Measurements from ENCODE around the gene PPARG. TPM values are rescaled to one million over a fixed set of nuclear protein-coding genes. Genes with fewer than 3 reads are reported as not detected.

Gene PPARG
- total and polyA plus RNA-seq, 2 experiments from 2014 or later = 0.15 to 0.42 TPM

DNA sequence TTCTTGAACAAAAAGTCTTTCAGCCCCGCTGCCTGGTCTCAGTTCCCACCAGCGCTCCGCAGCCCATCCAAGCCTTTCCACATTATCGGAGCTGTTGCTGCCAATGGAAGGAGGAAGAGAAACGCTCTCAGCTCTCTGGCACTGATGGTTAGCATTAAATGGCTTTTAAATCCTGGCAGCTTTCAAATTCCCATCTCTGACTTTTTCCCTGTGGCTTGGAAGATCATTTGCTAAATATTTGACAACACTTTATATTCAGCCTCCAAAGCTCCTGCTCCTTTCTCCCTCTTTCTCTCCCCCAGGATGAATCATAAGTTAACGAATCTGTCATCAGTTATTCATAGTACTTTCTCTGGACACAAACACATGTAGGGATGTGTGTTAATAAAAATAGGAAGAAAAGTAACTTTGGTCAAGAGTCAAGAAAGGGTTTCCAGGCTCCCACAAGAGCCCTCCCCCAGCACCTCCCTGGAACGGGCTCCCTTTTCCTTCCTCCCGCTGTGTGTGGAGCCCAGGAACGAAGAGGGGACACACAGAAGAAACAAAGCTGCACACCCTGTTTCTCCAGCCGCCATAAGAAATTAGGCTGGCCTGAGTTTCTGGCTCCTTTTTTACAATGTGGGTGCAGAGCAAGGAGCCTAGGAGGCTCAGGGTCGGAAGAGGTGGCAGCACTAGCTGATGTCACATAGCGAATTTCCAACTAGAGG lies 147.8 kb downstream of the PPARG start (continued):
- TF ChIP-seq, protein P1, sequence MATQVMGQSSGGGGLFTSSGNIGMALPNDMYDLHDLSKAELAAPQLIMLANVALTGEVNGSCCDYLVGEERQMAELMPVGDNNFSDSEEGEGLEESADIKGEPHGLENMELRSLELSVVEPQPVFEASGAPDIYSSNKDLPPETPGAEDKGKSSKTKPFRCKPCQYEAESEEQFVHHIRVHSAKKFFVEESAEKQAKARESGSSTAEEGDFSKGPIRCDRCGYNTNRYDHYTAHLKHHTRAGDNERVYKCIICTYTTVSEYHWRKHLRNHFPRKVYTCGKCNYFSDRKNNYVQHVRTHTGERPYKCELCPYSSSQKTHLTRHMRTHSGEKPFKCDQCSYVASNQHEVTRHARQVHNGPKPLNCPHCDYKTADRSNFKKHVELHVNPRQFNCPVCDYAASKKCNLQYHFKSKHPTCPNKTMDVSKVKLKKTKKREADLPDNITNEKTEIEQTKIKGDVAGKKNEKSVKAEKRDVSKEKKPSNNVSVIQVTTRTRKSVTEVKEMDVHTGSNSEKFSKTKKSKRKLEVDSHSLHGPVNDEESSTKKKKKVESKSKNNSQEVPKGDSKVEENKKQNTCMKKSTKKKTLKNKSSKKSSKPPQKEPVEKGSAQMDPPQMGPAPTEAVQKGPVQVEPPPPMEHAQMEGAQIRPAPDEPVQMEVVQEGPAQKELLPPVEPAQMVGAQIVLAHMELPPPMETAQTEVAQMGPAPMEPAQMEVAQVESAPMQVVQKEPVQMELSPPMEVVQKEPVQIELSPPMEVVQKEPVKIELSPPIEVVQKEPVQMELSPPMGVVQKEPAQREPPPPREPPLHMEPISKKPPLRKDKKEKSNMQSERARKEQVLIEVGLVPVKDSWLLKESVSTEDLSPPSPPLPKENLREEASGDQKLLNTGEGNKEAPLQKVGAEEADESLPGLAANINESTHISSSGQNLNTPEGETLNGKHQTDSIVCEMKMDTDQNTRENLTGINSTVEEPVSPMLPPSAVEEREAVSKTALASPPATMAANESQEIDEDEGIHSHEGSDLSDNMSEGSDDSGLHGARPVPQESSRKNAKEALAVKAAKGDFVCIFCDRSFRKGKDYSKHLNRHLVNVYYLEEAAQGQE (IDR thresholded peaks at IDR 0.05; ENCODE audit: unreplicated experiment) = no peak
- no peak for TF ChIP-seq POLR2AphosphoS5 (IDR thresholded peaks at IDR 0.05; ENCODE audit: low read depth)
- TF ChIP-seq, protein P2, sequence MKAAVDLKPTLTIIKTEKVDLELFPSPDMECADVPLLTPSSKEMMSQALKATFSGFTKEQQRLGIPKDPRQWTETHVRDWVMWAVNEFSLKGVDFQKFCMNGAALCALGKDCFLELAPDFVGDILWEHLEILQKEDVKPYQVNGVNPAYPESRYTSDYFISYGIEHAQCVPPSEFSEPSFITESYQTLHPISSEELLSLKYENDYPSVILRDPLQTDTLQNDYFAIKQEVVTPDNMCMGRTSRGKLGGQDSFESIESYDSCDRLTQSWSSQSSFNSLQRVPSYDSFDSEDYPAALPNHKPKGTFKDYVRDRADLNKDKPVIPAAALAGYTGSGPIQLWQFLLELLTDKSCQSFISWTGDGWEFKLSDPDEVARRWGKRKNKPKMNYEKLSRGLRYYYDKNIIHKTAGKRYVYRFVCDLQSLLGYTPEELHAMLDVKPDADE (IDR thresholded peaks at IDR 0.05) = no peak
- TF ChIP-seq, protein P3, sequence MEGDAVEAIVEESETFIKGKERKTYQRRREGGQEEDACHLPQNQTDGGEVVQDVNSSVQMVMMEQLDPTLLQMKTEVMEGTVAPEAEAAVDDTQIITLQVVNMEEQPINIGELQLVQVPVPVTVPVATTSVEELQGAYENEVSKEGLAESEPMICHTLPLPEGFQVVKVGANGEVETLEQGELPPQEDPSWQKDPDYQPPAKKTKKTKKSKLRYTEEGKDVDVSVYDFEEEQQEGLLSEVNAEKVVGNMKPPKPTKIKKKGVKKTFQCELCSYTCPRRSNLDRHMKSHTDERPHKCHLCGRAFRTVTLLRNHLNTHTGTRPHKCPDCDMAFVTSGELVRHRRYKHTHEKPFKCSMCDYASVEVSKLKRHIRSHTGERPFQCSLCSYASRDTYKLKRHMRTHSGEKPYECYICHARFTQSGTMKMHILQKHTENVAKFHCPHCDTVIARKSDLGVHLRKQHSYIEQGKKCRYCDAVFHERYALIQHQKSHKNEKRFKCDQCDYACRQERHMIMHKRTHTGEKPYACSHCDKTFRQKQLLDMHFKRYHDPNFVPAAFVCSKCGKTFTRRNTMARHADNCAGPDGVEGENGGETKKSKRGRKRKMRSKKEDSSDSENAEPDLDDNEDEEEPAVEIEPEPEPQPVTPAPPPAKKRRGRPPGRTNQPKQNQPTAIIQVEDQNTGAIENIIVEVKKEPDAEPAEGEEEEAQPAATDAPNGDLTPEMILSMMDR (conservative IDR thresholded peaks at IDR 0.05; ENCODE audit: low read depth in 2 of 2) = no peak

DNA sequence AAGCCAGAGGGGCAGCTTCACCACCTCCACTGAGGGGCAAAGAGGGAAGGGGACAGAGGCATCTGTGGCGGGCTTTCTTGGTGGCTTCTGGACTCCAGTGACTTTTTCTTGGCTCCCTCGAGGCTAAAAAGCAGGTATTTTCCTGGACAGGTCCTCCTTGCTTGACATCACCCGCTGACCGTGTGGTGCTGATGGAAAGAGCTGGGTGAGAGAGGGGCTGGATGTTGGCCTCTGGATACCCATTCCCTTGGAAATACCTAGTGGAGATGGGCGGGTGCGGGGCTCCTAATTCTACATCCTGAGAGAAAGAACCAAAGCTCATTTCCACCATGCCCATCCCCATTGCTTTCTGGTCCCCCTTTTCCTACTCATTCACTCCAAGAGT lies 148.3 kb downstream of the PPARG start:
- Histone ChIP-seq H2AFZ (no peak overlapping the region), H3K9me2 (ENCODE audit: insufficient read depth) (no peaks in the 10 kb centered on the region), H3K4me1 (ENCODE audit: insufficient read depth) (no peaks in the 10 kb centered on the region), H3K4me3 (no peak overlapping the region), H3F3A (replicated peaks; ENCODE audit: low read depth) (no peaks in the 10 kb centered on the region), H3K79me2 (replicated peaks; ENCODE audit: insufficient read depth) (no peaks in the 10 kb centered on the region), H3K36me3 (ENCODE audit: insufficient read depth) (no peaks in the 10 kb centered on the region), H3K4me2 (no peak overlapping the region), H3K27me3 (ENCODE audit: insufficient read depth) (no peaks in the 10 kb centered on the region), H4K20me1 (replicated peaks; ENCODE audit: insufficient read depth) (no peaks in the 10 kb centered on the region), H3K27ac (ENCODE audit: low read depth) (no peak overlapping the region)
- H3K27ac Mint-ChIP-seq = no peak overlapping the region
- H3K27me3 Mint-ChIP-seq (ENCODE audit: insufficient read depth, low read depth, poor library complexity) = peaks cover 7% of the 10 kb centered on the region
- ATAC-seq (no peak), DNase-seq (ENCODE audit: low spot score) (no peak)
- H3K36me3 Mint-ChIP-seq (ENCODE audit: low read depth) = no peaks in the 10 kb centered on the region; the same call in 2 of the 3 replicates
- no peaks in the 10 kb centered on the region for H3K9me3 Mint-ChIP-seq
- no peak overlapping the region for H3K4me3 Mint-ChIP-seq
- peaks cover 5% of the 10 kb centered on the region for H3K4me1 Mint-ChIP-seq
- TF ChIP-seq CREB1 (CRISPR knock-in tag; IDR thresholded peaks at IDR 0.05; ENCODE audit: low read depth) = no peak
- TF ChIP-seq ZNF114 (CRISPR knock-in tag; IDR thresholded peaks at IDR 0.05) = no peak
- no peak for TF ChIP-seq ZNF331 (CRISPR knock-in tag; IDR thresholded peaks at IDR 0.05; ENCODE audit: low read depth)
- TF ChIP-seq NANOG (IDR thresholded peaks at IDR 0.05; ENCODE audit: borderline replicate concordance) = no peak
- TF ChIP-seq, protein P4, sequence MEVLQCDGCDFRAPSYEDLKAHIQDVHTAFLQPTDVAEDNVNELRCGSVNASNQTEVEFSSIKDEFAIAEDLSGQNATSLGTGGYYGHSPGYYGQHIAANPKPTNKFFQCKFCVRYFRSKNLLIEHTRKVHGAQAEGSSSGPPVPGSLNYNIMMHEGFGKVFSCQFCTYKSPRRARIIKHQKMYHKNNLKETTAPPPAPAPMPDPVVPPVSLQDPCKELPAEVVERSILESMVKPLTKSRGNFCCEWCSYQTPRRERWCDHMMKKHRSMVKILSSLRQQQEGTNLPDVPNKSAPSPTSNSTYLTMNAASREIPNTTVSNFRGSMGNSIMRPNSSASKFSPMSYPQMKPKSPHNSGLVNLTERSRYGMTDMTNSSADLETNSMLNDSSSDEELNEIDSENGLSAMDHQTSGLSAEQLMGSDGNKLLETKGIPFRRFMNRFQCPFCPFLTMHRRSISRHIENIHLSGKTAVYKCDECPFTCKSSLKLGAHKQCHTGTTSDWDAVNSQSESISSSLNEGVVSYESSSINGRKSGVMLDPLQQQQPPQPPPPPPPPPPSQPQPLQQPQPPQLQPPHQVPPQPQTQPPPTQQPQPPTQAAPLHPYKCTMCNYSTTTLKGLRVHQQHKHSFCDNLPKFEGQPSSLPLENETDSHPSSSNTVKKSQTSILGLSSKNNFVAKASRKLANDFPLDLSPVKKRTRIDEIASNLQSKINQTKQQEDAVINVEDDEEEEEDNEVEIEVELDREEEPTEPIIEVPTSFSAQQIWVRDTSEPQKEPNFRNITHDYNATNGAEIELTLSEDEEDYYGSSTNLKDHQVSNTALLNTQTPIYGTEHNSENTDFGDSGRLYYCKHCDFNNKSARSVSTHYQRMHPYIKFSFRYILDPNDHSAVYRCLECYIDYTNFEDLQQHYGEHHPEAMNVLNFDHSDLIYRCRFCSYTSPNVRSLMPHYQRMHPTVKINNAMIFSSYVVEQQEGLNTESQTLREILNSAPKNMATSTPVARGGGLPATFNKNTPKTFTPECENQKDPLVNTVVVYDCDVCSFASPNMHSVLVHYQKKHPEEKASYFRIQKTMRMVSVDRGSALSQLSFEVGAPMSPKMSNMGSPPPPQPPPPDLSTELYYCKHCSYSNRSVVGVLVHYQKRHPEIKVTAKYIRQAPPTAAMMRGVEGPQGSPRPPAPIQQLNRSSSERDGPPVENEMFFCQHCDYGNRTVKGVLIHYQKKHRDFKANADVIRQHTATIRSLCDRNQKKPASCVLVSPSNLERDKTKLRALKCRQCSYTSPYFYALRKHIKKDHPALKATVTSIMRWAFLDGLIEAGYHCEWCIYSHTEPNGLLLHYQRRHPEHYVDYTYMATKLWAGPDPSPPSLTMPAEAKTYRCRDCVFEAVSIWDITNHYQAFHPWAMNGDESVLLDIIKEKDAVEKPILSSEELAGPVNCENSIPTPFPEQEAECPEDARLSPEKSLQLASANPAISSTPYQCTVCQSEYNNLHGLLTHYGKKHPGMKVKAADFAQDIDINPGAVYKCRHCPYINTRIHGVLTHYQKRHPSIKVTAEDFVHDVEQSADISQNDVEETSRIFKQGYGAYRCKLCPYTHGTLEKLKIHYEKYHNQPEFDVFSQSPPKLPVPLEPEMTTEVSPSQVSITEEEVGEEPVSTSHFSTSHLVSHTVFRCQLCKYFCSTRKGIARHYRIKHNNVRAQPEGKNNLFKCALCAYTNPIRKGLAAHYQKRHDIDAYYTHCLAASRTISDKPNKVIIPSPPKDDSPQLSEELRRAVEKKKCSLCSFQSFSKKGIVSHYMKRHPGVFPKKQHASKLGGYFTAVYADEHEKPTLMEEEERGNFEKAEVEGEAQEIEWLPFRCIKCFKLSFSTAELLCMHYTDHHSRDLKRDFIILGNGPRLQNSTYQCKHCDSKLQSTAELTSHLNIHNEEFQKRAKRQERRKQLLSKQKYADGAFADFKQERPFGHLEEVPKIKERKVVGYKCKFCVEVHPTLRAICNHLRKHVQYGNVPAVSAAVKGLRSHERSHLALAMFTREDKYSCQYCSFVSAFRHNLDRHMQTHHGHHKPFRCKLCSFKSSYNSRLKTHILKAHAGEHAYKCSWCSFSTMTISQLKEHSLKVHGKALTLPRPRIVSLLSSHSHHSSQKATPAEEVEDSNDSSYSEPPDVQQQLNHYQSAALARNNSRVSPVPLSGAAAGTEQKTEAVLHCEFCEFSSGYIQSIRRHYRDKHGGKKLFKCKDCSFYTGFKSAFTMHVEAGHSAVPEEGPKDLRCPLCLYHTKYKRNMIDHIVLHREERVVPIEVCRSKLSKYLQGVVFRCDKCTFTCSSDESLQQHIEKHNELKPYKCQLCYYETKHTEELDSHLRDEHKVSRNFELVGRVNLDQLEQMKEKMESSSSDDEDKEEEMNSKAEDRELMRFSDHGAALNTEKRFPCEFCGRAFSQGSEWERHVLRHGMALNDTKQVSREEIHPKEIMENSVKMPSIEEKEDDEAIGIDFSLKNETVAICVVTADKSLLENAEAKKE (CRISPR knock-in tag; IDR thresholded peaks at IDR 0.05) = no peak
- no peak for TF ChIP-seq STAT1 (IDR thresholded peaks at IDR 0.05; ENCODE audit: unreplicated experiment)
